Measurements from ENCODE around the gene USP1.

Gene USP1

GRCh38 chr1:62481681-62482080, 44.8 kb downstream of the USP1 start:
- H3K9me3 ChIP-seq (ENCODE audit: severe bottlenecking) = no peaks in the 10 kb centered on the region
- H3K27ac ChIP-seq (ENCODE audit: poor library complexity, severe bottlenecking) = no peak overlapping the region
- DNase-seq (ENCODE audit: low spot score) (no peak), ATAC-seq (ENCODE audit: low read depth) (no peak)
- H3K4me3 ChIP-seq (ENCODE audit: severe bottlenecking) = no peak overlapping the region
- peaks cover 10% of the 10 kb centered on the region; the same call in 1 of the 2 replicates for H3K36me3 ChIP-seq (ENCODE audit: low read depth)
- no peaks in the 10 kb centered on the region for H3K27me3 ChIP-seq (ENCODE audit: insufficient read depth, poor library complexity, severe bottlenecking)
- no peaks in the 10 kb centered on the region for H3K4me1 ChIP-seq (ENCODE audit: insufficient read depth, poor library complexity, severe bottlenecking)
- no peak for TF ChIP-seq CTCF (IDR thresholded peaks at IDR 0.05; ENCODE audit: poor library complexity, severe bottlenecking)

GRCh38 chr1:62484824-62485468, 48.1 kb downstream of the USP1 start:
- TF ChIP-seq CTCF (IDR thresholded peaks at IDR 0.05; ENCODE audit: poor library complexity, severe bottlenecking) = no peak

GRCh38 chr1:62487956-62488355, 51.1 kb downstream of the USP1 start:
- no peak for DNase-seq (ENCODE audit: low spot score)
- Histone ChIP-seq H3K9me3 (ENCODE audit: severe bottlenecking) (no peaks in the 10 kb centered on the region), H3K36me3 (ENCODE audit: low read depth) (peaks cover 16% of the 10 kb centered on the region), H3K27ac (ENCODE audit: poor library complexity, severe bottlenecking) (no peak overlapping the region), H3K27me3 (ENCODE audit: insufficient read depth, poor library complexity, severe bottlenecking) (no peaks in the 10 kb centered on the region), H3K4me3 (ENCODE audit: severe bottlenecking) (no peak overlapping the region), H3K4me1 (ENCODE audit: insufficient read depth, poor library complexity, severe bottlenecking) (no peaks in the 10 kb centered on the region)
- no peak for TF ChIP-seq CTCF (IDR thresholded peaks at IDR 0.05; ENCODE audit: poor library complexity, severe bottlenecking)
- ATAC-seq (ENCODE audit: low read depth) = no peak

More at GRCh38 chr1:62484824-62485468, 48.1 kb downstream of the USP1 start:
- H3K4me3 ChIP-seq (ENCODE audit: severe bottlenecking) = no peak overlapping the region
- no peaks in the 10 kb centered on the region for H3K4me1 ChIP-seq (ENCODE audit: insufficient read depth, poor library complexity, severe bottlenecking)
- H3K36me3 ChIP-seq (ENCODE audit: low read depth) = 0 out of 2 replicates have a peak, but pooled peaks cover 8% of the 10 kb centered on the region
- DNase-seq (ENCODE audit: low spot score) = no peak
- H3K27me3 ChIP-seq (ENCODE audit: insufficient read depth, poor library complexity, severe bottlenecking) = no peaks in the 10 kb centered on the region
- no peak for ATAC-seq (ENCODE audit: low read depth)
- H3K9me3 ChIP-seq (ENCODE audit: severe bottlenecking) = no peaks in the 10 kb centered on the region
- H3K27ac ChIP-seq (ENCODE audit: poor library complexity, severe bottlenecking) = no peak overlapping the region

- no peak overlapping the region for H3K27ac ChIP-seq (ENCODE audit: poor library complexity, severe bottlenecking)
- H3K4me3 ChIP-seq (ENCODE audit: severe bottlenecking) = no peak overlapping the region
- no peak for ATAC-seq (ENCODE audit: low read depth)
- no peaks in the 10 kb centered on the region for H3K9me3 ChIP-seq (ENCODE audit: severe bottlenecking)
- TF ChIP-seq CTCF (IDR thresholded peaks at IDR 0.05; ENCODE audit: poor library complexity, severe bottlenecking) = no peak
- no peak for DNase-seq (ENCODE audit: low spot score)
- no peaks in the 10 kb centered on the region for H3K27me3 ChIP-seq (ENCODE audit: insufficient read depth, poor library complexity, severe bottlenecking)
- H3K36me3 ChIP-seq (ENCODE audit: low read depth) = peaks cover 32% of the 10 kb centered on the region
- H3K4me1 ChIP-seq (ENCODE audit: insufficient read depth, poor library complexity, severe bottlenecking) = peaks cover 3% of the 10 kb centered on the region
These were observed 55.7 kb downstream of the USP1 start for GRCh38 chr1:62492521-62492920.

- no peak for TF ChIP-seq CTCF (IDR thresholded peaks at IDR 0.05; ENCODE audit: poor library complexity, severe bottlenecking)
- Histone ChIP-seq H3K36me3 (ENCODE audit: low read depth) (peaks cover 32% of the 10 kb centered on the region), H3K4me3 (ENCODE audit: severe bottlenecking) (no peak overlapping the region), H3K4me1 (ENCODE audit: insufficient read depth, poor library complexity, severe bottlenecking) (peaks cover 3% of the 10 kb centered on the region), H3K27ac (ENCODE audit: poor library complexity, severe bottlenecking) (no peak overlapping the region), H3K27me3 (ENCODE audit: insufficient read depth, poor library complexity, severe bottlenecking) (no peaks in the 10 kb centered on the region), H3K9me3 (ENCODE audit: severe bottlenecking) (no peaks in the 10 kb centered on the region)
- peak; percentile 70; the same call in 2 of the 3 replicates for ATAC-seq (ENCODE audit: low read depth)
- no peak for DNase-seq (ENCODE audit: low spot score)
These were observed 56.8 kb downstream of the USP1 start for GRCh38 chr1:62493656-62494055.
